Activated naive CD8-positive, alpha-beta T cell treated with anti-CD3 and anti-CD28 coated beads, Interleukin-2, amount 10 ng/mL, durations not matched to agents 7 days and 5 days (primary cell): Measurements from ENCODE around the gene NMRK1. TPM values are rescaled to one million over a fixed set of nuclear protein-coding genes. Genes with fewer than 3 reads are reported as not detected.

Experiments
- ATAC-seq: fragments of 150-1000 bp; cut with Tn5 transposase; one replicate; pipeline ENCODE4 v1.10.0; 2021; ENCODE audit warnings: low read depth, moderate library complexity
- POLR2A ChIA-PET: fragments of 350-600 bp; sonication (Branson Sonifier 250); formaldehyde crosslinking; loops from one replicate; lab custom pipeline; 2021; ENCODE audit warnings: antibody characterized with exemption; lab: Charles Lee
- DNase-seq: peaks from one replicate; pipeline ENCODE4 v3.0.0; 2021
- H3K27ac Mint-ChIP-seq: one replicate; pipeline ENCODE4 v1.8.0; 2022; ENCODE audit warnings: mild to moderate bottlenecking, mixed read lengths
- H3K27me3 Mint-ChIP-seq: one replicate; pipeline ENCODE4 v1.8.0; 2022; ENCODE audit warnings: mild to moderate bottlenecking, moderate library complexity, mixed read lengths
- H3K36me3 Mint-ChIP-seq: one replicate; pipeline ENCODE4 v1.8.0; 2021; ENCODE audit warnings: mild to moderate bottlenecking, mixed read lengths
- H3K4me1 Mint-ChIP-seq: one replicate; pipeline ENCODE4 v1.8.0; 2021; ENCODE audit warnings: mixed read lengths
- H3K4me3 Mint-ChIP-seq: one replicate; pipeline ENCODE4 v1.8.0; 2022; ENCODE audit warnings: mild to moderate bottlenecking, moderate library complexity, mixed read lengths
- H3K9me3 Mint-ChIP-seq: one replicate; pipeline ENCODE4 v1.8.0; 2021; ENCODE audit warnings: mixed read lengths
- total RNA-seq, 2 experiments: library from RNA; stranded (reverse); gene quantifications; one replicate each; pipeline ENCODE4 v1.2.3, GENCODE V29; 2021

Gene NMRK1
- total RNA-seq, 2 experiments from 2014 or later, result 45.0 to 46.2 TPM

- no peaks in the 10 kb centered on the region for H3K4me1 Mint-ChIP-seq
- H3K27me3 Mint-ChIP-seq, result peaks cover 7% of the 10 kb centered on the region
- no peaks in the 10 kb centered on the region for H3K36me3 Mint-ChIP-seq
- no peak overlapping the region for H3K27ac Mint-ChIP-seq
- DNase-seq (no peak), ATAC-seq (no peak)
- POLR2A ChIA-PET, result interaction anchor here (1.0 kb wide), 1 partner anchor 80 kb away, joined by 3 read pairs; no protein-coding TSS in a partner anchor
- no peak overlapping the region for H3K4me3 Mint-ChIP-seq
- H3K9me3 Mint-ChIP-seq, result no peaks in the 10 kb centered on the region
Observed at GRCh38 chr9:75033791-75034473, 54.0 kb downstream of the NMRK1 start.

DNA sequence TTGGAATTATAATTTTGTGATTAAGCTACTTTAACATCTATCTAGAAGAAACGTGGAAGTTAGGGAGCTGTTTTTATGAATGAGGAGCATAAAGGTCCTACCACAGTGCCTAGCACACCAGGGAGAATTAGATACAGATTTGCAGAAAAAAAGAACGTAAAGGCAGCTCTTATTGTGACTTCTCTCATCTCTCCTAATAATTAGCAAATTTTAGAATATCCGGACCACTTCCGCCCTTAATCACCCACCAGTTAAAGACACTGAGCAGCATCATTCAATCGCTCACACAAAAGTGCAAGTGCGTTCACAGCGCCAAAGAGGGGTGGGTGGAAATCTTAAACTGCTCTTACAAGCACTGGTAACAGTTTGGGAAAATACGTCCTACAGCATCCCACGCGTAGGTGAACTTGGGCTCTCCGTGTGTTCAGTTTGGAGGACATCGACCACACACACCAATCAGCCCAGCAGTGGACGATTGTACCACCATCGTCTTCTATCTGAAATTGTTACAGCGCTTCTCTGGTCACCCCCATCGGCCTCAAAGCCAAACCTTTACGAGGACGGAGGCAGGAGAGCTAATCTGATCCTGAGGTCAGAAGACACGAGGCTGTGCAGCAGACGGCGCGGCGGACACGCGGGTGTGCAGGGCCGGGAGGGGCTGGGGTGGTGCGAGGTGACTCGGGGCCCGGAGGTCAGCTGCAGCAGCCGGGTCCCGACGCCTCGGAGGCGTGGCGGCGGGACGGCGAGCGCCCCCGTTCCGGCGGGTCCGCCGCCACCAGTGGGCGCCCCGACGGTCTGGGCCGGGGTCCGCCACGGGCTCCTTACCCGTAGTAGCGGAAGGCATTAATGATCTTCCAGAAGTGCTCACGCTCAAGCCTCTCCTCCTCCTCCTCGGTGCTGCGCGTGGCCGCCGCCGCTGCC lies 60.5 kb downstream of the NMRK1 start:
- Mint-ChIP-seq H3K27me3 (no peaks in the 10 kb centered on the region), H3K4me1 (peaks cover 30% of the 10 kb centered on the region), H3K36me3 (peaks cover 10% of the 10 kb centered on the region), H3K9me3 (no peaks in the 10 kb centered on the region), H3K27ac (peak overlapping the region; percentile 97), H3K4me3 (peak overlapping the region; percentile 93)
- DNase-seq (no peak), ATAC-seq (peak; percentile 23)
- POLR2A ChIA-PET, result interaction anchor here (1.0 to 3.7 kb wide), 13 partner anchors 8 to 125 kb away, joined by 3 to 51 read pairs (median 4); partner anchors contain the start of genes C9orf40, NMRK1 and OSTF1

GRCh38 chr9:75023846-75024245 lies 64.1 kb downstream of the NMRK1 start:
- Mint-ChIP-seq H3K4me3 (peak overlapping the region; percentile 39), H3K27ac (peak overlapping the region; percentile 71), H3K36me3 (peaks cover 25% of the 10 kb centered on the region), H3K9me3 (no peaks in the 10 kb centered on the region), H3K27me3 (no peaks in the 10 kb centered on the region), H3K4me1 (peaks cover 41% of the 10 kb centered on the region)
- ATAC-seq (no peak), DNase-seq (no peak)
- POLR2A ChIA-PET, result no interaction called here

GRCh38 chr9:75019654-75020053 lies 68.3 kb downstream of the NMRK1 start:
- Mint-ChIP-seq H3K27ac (peak overlapping the region; percentile 32), H3K36me3 (peaks cover 22% of the 10 kb centered on the region), H3K4me3 (no peak overlapping the region), H3K4me1 (peaks cover 25% of the 10 kb centered on the region), H3K9me3 (no peaks in the 10 kb centered on the region), H3K27me3 (no peaks in the 10 kb centered on the region)
- POLR2A ChIA-PET, result interaction anchor here (0.6 to 1.9 kb wide), 2 partner anchors 8 to 14 kb away, joined by 3 to 5 read pairs; partner anchors contain the start of gene CARNMT1
- DNase-seq (no peak), ATAC-seq (no peak)

- POLR2A ChIA-PET, result interaction anchor here (0.6 to 1.9 kb wide), 2 partner anchors 9 to 13 kb away, joined by 3 to 5 read pairs; partner anchors contain the start of gene CARNMT1
- Mint-ChIP-seq H3K4me1 (peaks cover 23% of the 10 kb centered on the region), H3K9me3 (no peaks in the 10 kb centered on the region), H3K4me3 (no peak overlapping the region), H3K27me3 (no peaks in the 10 kb centered on the region), H3K36me3 (peaks cover 22% of the 10 kb centered on the region), H3K27ac (no peak overlapping the region)
- ATAC-seq (no peak), DNase-seq (no peak)
Observed at GRCh38 chr9:75019022-75019421, 68.9 kb downstream of the NMRK1 start.

DNA sequence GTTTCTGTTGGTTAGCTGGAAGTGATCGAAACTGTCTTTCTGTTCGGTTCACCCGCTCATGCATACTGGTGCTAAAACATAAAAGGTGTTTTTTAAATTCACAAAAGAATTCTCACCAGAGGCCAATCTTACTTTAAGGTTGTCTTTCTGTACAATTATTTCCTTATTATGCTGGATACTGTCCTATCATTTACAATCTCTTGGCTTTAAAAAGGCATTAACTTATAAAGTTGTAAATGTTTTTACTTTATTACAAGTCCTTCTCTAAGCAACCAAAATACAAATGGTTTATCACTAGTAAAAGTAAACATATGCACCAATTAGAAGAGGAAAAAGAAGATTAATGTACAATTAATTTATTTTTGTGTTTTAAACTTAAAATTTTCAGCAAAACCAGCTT lies 70.6 kb downstream of the NMRK1 start:
- H3K27me3 Mint-ChIP-seq, result no peaks in the 10 kb centered on the region
- no peak overlapping the region for H3K4me3 Mint-ChIP-seq
- POLR2A ChIA-PET, result no interaction called here
- H3K27ac Mint-ChIP-seq, result no peak overlapping the region
- peaks cover 18% of the 10 kb centered on the region for H3K36me3 Mint-ChIP-seq
- ATAC-seq, result no peak
- DNase-seq, result no peak
- no peaks in the 10 kb centered on the region for H3K9me3 Mint-ChIP-seq
- peaks cover 21% of the 10 kb centered on the region for H3K4me1 Mint-ChIP-seq

DNA sequence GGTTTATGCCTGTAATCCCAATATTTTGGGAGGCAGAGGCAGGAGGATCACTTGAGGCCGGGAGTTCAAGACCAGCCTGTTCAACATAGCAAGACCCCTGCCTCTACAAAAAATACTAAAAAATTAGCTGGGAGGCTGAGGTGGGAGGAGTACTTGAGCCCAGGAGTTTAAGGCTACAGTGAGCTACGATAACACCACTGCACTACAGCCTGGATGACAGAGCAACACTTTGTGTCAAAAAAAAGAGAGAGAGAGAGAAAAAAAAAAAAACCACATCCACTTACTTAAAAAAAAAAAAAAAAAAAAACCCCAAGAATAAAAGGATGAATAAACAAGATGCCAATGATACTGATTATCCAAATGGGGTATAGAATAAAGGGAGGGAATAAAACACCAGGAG lies 74.2 kb downstream of the NMRK1 start:
- peaks cover 3% of the 10 kb centered on the region for H3K9me3 Mint-ChIP-seq
- ATAC-seq, result no peak
- H3K27me3 Mint-ChIP-seq, result no peaks in the 10 kb centered on the region
- no peak for DNase-seq
- POLR2A ChIA-PET, result interaction anchor here (0.7 to 1.0 kb wide), 2 partner anchors 19 to 74 kb away, joined by 3 to 5 read pairs; no protein-coding TSS in a partner anchor
- peaks cover 21% of the 10 kb centered on the region for H3K36me3 Mint-ChIP-seq
- peaks cover 25% of the 10 kb centered on the region for H3K4me1 Mint-ChIP-seq
- H3K27ac Mint-ChIP-seq, result no peak overlapping the region
- no peak overlapping the region for H3K4me3 Mint-ChIP-seq

Other genes with a start within 250 kb of the NMRK1 start
- not detected for gene TRPM6, start 200.2 kb downstream of the NMRK1 start, total RNA-seq
- 10 to 100 TPM; 17.9 to 18.0 TPM for gene C9orf40, start 135.2 kb downstream of the NMRK1 start, total RNA-seq
- gene CARNMT1, start 59.9 kb downstream of the NMRK1 start, total RNA-seq, result 10 to 100 TPM; 26.5 to 26.9 TPM
- gene OSTF1, start 359 bp upstream of the NMRK1 start, total RNA-seq, result 100 to 1,000 TPM in 1 of 2 experiments, 10 to 100 TPM in 1; 99.9 to 108 TPM